Spleen (tissue), 11 donors: ENCODE results near the gene ZER1. TPM values are rescaled to one million over a fixed set of nuclear protein-coding genes. Genes with fewer than 3 reads are reported as not detected.

Experiments
- DNase-seq: peaks from one replicate; pipeline ENCODE4 v3.0.0-alpha.2; 2020
- H3K27ac ChIP-seq, 8 donors: fragments of 200-600 bp; sonication (generic) in 7 of 8; 1 replicate in 4 of 8; 2 replicates in 4 of 8; pipeline versions ENCODE4 v1.5.0 to v1.8.0; 2016 to 2021; ENCODE audit warnings: inconsistent platforms in 4 of 8, mild to moderate bottlenecking in 4 of 8, moderate library complexity in 1 of 8
- H3K27me3 ChIP-seq, 7 donors: fragments of 200-600 bp; sonication (generic) in 6 of 7; replicated peaks in 1 of 7; 1 replicate in 4 of 7; 2 replicates in 3 of 7; pipeline versions ENCODE4 v1.5.0 to v1.8.0; 2016 to 2021; ENCODE audit warnings: inconsistent platforms in 3 of 7, mild to moderate bottlenecking in 1 of 7
- H3K36me3 ChIP-seq, 6 donors: fragments of 200-600 bp; sonication (generic) in 5 of 6; 1 replicate in 4 of 6; 2 replicates in 2 of 6; pipeline versions ENCODE4 v1.5.0 to v1.8.0; 2016 to 2021; ENCODE audit warnings: inconsistent platforms in 2 of 6
- H3K4me1 ChIP-seq, 6 donors: fragments of 200-600 bp; sonication (generic) in 5 of 6; 1 replicate in 3 of 6; 2 replicates in 3 of 6; pipeline versions ENCODE4 v1.5.0 to v1.8.0; 2016 to 2021; ENCODE audit warnings: inconsistent platforms in 3 of 6
- H3K4me3 ChIP-seq, 8 donors: fragments of 200-600 bp; sonication (generic) in 7 of 8; 1 replicate in 4 of 8; 2 replicates in 4 of 8; pipeline versions ENCODE4 v1.5.0 to v1.8.0; 2016 to 2021; ENCODE audit warnings: inconsistent platforms in 4 of 8, mild to moderate bottlenecking in 4 of 8, moderate library complexity in 2 of 8
- H3K9me3 ChIP-seq, 8 donors: fragments of 200-600 bp; sonication (generic) in 7 of 8; 1 replicate in 4 of 8; 2 replicates in 4 of 8; pipeline versions ENCODE4 v1.5.0 to v1.8.0; 2016 to 2021; ENCODE audit warnings: inconsistent platforms in 4 of 8
- POLR2A ChIP-seq, 3 donors: fragments of 450-650 bp; IDR thresholded peaks; one replicate each; pipeline ENCODE4 v1.5.1; 2017; ENCODE audit warnings: antibody characterized with exemption in 3 of 3, mild to moderate bottlenecking in 1 of 3
- POLR2AphosphoS5 ChIP-seq, 3 donors: sonication (generic); formaldehyde crosslinking; IDR thresholded peaks; one replicate each; pipeline ENCODE4 v1.5.1; 2017; ENCODE audit warnings: antibody characterized with exemption in 3 of 3
- WGBS, 5 donors: extraction: QIAGEN DNeasy Blood & Tissue Kit in 3 of 5; methylation state at CpG; one replicate each; pipeline versions ENCODE4 v1.1.5 to v1.1.7; 2013 to 2018; 5-methylcytosine and 5-hydroxymethylcytosine counted together
- intact Hi-C: fragments of 100-400 bp; cut with DNase I; formaldehyde crosslinking; loops from one replicate; pipeline ENCODE4 v1.15.0; 2023; ENCODE audit warnings: low total_unique reads
- polyA plus RNA-seq, 3 donors: library from polyadenylated mRNA; stranded (reverse); fragments of 200-250 nt; gene quantifications; one replicate each; pipeline ENCODE4 v1.2.1, GENCODE V29; 2013
- total RNA-seq, 7 donors: library from RNA; depleted of rRNA in 3 of 7; stranded (reverse); fragments of >200 nt in 3 of 7; fragmentation: NEBNext Ultra II Directional in 4 of 7; extraction: Animal tissue kit (Norgen Biotek cat#: 25700) in 4 of 7; gene quantifications; one replicate each; pipeline versions ENCODE4 v1.1.0 to v1.2.1, GENCODE V29; 2016 to 2021
- TF ChIP-seq, protein P1 (sequence below), 11 experiments: fragments of 200-600 bp in 7 of 11; fragments of 450-650 bp in 4 of 11; sonication (generic) in 4 of 11; IDR thresholded peaks in 8 of 11; conservative IDR thresholded peaks in 3 of 11; 1 replicate in 7 of 11; 2 replicates in 4 of 11; pipeline versions ENCODE4 v1.4.0 to v1.8.0; 2016 to 2021; ENCODE audit warnings: antibody characterized with exemption in 11 of 11, inconsistent platforms in 4 of 11, mild to moderate bottlenecking in 1 of 11
- donor health status: healthy with polysubstance abuse.
- donor health status: DM: no; HTN: no; CAD: no; lungs with moderate emphysema.
- donor health status: DM: no; HTN: no; CAD: no.
- donor health status: Bipolar disorder and iron deficiency.
- donor health status: healthy.
- donor health status: DM: no; HTN: no; CAD: no.
- donor health status: DM: yes; HTN: yes; CAD: no.

The ZER1 gene
- total and polyA plus RNA-seq, 10 donors = 10.5 to 65.5 (median 35.1) TPM

DNA sequence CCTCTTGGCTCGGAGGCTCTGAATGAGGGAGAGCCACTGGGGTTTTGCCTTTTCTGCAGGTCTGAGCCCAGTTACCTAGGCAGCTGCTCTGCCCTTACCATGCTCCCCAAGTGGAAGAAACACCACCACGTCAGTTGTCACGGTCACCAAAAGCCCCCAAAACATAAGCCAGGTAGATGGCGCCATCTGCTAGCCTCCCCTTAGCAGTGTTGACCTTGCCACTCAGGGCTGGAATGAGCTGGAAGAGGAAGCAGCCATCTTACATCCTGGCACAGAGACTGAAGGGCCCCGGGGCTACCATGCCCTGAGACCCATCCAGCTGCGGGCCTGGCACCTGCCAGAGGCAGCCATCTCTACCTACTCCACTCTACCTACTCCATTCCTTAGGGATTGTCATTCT lies 7.4 kb downstream of the ZER1 start:
- intact Hi-C loops = no loop called here
- TF ChIP-seq POLR2A (IDR thresholded peaks at IDR 0.05) (no peak), POLR2AphosphoS5 (IDR thresholded peaks at IDR 0.05) (no peak)
- TF ChIP-seq, protein P1, sequence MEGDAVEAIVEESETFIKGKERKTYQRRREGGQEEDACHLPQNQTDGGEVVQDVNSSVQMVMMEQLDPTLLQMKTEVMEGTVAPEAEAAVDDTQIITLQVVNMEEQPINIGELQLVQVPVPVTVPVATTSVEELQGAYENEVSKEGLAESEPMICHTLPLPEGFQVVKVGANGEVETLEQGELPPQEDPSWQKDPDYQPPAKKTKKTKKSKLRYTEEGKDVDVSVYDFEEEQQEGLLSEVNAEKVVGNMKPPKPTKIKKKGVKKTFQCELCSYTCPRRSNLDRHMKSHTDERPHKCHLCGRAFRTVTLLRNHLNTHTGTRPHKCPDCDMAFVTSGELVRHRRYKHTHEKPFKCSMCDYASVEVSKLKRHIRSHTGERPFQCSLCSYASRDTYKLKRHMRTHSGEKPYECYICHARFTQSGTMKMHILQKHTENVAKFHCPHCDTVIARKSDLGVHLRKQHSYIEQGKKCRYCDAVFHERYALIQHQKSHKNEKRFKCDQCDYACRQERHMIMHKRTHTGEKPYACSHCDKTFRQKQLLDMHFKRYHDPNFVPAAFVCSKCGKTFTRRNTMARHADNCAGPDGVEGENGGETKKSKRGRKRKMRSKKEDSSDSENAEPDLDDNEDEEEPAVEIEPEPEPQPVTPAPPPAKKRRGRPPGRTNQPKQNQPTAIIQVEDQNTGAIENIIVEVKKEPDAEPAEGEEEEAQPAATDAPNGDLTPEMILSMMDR (IDR thresholded peaks at IDR 0.05 in 8 of 11, conservative IDR thresholded peaks at IDR 0.05 in 3 of 11) = no peak
- H3K4me3 ChIP-seq = no peak overlapping the region
- no peaks in the 10 kb centered on the region for H3K9me3 ChIP-seq
- H3K4me1 ChIP-seq = peaks cover 0 to 33% (median 4%) of the 10 kb centered on the region in 6 donors
- H3K27me3 ChIP-seq = no peaks in the 10 kb centered on the region
- no peak overlapping the region for H3K27ac ChIP-seq
- H3K36me3 ChIP-seq = peaks cover 0 to 39% (median 5%) of the 10 kb centered on the region in 6 donors
- no peak for DNase-seq
- 69 to 85% (median 71%) methylated on average over 5 to 6 of the region's 6 CpGs for WGBS, 5 donors

DNA sequence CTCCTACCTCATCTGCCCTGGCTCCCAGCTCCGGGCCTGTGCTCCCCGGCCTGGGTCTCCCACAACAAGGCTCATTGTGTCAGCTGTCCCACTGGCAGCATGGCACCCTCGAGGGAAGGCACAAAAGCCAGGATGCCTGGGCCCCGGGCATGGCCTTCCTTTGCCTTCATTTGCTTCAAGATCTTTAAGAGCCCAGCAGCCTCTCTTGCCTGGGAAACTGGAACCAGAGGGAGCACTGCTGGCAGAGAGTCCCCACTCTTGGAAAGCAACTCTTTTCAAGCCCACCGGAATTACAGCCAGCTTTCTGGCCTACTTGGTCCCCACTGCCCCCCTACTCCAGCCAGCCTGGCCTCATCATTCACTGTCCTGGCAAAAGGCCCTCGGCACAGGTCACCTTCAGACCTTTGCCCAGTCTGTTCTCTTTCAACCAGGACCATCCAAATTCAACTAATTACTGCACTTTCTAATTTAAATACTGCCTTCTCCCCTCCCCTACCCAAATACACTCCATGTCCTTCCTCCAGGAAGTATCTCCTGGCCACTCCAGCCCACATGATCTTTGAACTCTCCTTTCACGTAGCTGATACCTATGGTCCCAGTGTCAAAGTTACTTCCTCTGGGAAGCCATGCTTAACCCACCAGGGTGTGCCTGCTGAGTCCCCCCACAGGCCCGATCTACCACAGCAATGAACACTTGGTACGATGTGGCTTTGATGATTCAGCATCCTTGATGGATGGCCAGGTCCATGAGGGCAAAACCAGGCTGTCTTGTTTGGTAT lies 8.9 kb downstream of the ZER1 start:
- H3K9me3 ChIP-seq = no peaks in the 10 kb centered on the region
- no peak for DNase-seq
- TF ChIP-seq POLR2AphosphoS5 (IDR thresholded peaks at IDR 0.05) (no peak), POLR2A (IDR thresholded peaks at IDR 0.05) (no peak)
- TF ChIP-seq, protein P1 (IDR thresholded peaks at IDR 0.05 in 8 of 11, conservative IDR thresholded peaks at IDR 0.05 in 3 of 11) = no peak
- 75 to 85% (median 81%) methylated on average over 8 to 9 of the region's 9 CpGs for WGBS, 5 donors
- no peaks in the 10 kb centered on the region for H3K27me3 ChIP-seq
- H3K4me1 ChIP-seq = peaks cover 0 to 18% (median 0%) of the 10 kb centered on the region in 6 donors
- H3K4me3 ChIP-seq = no peak overlapping the region
- H3K27ac ChIP-seq = no peak overlapping the region
- intact Hi-C loops = no loop called here
- peaks cover 0 to 34% (median 3%) of the 10 kb centered on the region in 6 donors for H3K36me3 ChIP-seq

DNA sequence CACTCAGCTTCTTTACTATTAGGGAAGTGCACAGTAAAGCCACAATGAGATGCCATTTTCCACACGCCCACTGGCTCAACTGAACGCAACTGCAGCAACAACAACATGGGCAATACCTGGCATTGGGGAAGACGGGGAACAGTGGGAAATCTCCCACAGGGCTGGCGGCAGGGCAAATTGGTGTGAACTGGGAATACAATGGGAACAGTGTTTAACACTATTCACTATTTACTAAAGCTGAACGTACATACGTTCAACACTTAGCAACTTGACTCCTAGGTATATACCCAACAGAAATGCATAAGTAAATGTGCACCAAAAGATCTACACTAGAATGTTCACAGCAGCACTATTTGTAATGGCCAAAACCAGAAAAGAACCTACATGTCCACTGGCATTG lies 14.1 kb downstream of the ZER1 start:
- intact Hi-C loops = no loop called here
- Histone ChIP-seq H3K36me3 (peaks cover 0 to 49% (median 19%) of the 10 kb centered on the region in 6 donors), H3K9me3 (no peaks in the 10 kb centered on the region), H3K4me1 (peaks cover 0 to under 1% (median 0%) of the 10 kb centered on the region in 6 donors), H3K4me3 (no peak overlapping the region), H3K27me3 (no peaks in the 10 kb centered on the region), H3K27ac (no peak overlapping the region)
- 80 to 93% (median 82%) methylated on average over 6 of the region's 6 CpGs for WGBS, 5 donors
- no peak for DNase-seq
- TF ChIP-seq POLR2A (IDR thresholded peaks at IDR 0.05) = no peak
- no peak for TF ChIP-seq POLR2AphosphoS5 (IDR thresholded peaks at IDR 0.05)
- TF ChIP-seq, protein P1 (IDR thresholded peaks at IDR 0.05 in 8 of 11, conservative IDR thresholded peaks at IDR 0.05 in 3 of 11) = no peak

DNA sequence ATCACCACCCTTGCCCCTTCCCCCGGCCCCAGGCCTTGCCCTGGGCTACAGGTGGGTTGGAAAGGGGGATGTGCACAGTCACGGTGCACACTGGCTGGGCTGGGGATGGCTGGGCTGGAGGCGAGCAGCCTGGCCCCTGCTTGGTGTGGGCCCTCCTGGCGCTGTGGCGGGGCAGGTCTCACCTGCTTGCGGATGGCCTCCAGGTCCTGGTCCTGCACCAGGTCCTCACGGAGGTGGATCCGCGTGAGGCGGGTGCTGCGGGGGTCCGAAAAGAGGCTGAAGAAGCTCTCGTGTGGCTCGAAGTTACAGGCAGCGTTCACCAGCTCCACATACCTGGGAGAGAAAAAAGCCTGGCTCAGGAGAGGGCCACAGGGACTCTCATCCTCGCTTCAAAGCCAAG lies 18.1 kb downstream of the ZER1 start:
- no peak overlapping the region for H3K4me3 ChIP-seq
- no peaks in the 10 kb centered on the region for H3K9me3 ChIP-seq
- H3K36me3 ChIP-seq = peaks cover 0 to 74% (median 49%) of the 10 kb centered on the region in 6 donors
- TF ChIP-seq POLR2AphosphoS5 (IDR thresholded peaks at IDR 0.05) = peak in 1 of 3 donors; percentile 26
- no peak for TF ChIP-seq POLR2A (IDR thresholded peaks at IDR 0.05)
- intact Hi-C loops = no loop called here
- WGBS, 5 donors = 91 to 100% (median 94%) methylated on average over 11 to 16 of the region's 16 CpGs
- H3K27me3 ChIP-seq = no peaks in the 10 kb centered on the region
- no peak overlapping the region for H3K27ac ChIP-seq
- H3K4me1 ChIP-seq = no peaks in the 10 kb centered on the region
- no peak for DNase-seq
